Stimulated activated CD4-positive, alpha-beta T cell treated with anti-CD3 and anti-CD28 coated beads, Interleukin-4, amount 100 ng/mL, for 48 hours (primary cell): ENCODE measurements around the gene PODXL.

Experiments used
- DNase-seq, 2 donors: peaks; one replicate each; pipeline ENCODE4 v3.0.0-alpha.2; 2020; ENCODE audit warnings: low read depth in 2 of 2

The PODXL gene

GRCh38 chr7:131564640-131565039 lies 8.2 kb upstream of the PODXL start:
- DNase-seq = no peak

- no peak for DNase-seq
Measured at GRCh38 chr7:131563918-131564317, 7.5 kb upstream of the PODXL start.

DNA sequence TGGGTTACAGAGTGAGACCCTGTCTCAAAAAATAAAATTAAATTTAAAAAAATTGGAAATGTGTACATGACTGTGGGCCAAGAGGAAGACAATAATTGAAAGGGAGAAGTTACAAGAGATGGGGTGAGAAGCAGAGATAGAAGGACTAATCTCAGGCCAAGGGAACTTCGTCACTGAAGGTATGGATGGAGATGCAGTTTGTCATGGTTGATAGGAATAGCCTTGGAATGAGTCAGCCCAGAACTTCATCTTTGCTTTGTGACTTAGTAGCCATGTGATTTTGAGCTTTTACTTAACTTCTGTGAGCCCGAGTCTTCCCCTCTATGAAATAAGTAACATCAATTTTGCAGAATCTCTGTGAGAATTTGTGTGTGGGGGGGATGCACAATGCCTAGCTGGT lies 6.5 kb upstream of the PODXL start:
- no peak for DNase-seq

DNA sequence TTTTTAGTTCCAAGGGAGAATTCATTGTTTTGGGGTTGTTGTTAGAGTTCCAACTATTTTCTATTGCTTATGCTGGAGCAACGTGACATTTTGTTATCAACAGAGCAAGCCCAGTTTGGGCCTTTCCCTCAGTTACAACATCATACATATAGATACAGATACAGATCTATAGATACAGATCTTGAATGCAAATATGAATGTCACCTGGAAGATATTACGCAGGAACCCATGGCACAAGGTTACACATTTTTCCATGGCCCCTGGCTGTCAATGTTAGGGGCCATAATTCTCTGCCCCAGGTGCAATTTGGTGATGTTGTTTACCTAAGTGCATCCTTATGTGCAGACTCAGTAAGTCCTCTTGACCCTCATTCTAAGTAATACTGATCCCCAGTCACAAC lies 3.6 kb upstream of the PODXL start:
- no peak for DNase-seq

GRCh38 chr7:131557652-131558385 lies 1.4 kb upstream of the PODXL start:
- DNase-seq = no peak

- DNase-seq = no peak
Measured at GRCh38 chr7:131556909-131557651, 652 bp upstream of the PODXL start.

- no peak for DNase-seq
Measured at GRCh38 chr7:131555552-131556052, 826 bp downstream of the PODXL start.

DNA sequence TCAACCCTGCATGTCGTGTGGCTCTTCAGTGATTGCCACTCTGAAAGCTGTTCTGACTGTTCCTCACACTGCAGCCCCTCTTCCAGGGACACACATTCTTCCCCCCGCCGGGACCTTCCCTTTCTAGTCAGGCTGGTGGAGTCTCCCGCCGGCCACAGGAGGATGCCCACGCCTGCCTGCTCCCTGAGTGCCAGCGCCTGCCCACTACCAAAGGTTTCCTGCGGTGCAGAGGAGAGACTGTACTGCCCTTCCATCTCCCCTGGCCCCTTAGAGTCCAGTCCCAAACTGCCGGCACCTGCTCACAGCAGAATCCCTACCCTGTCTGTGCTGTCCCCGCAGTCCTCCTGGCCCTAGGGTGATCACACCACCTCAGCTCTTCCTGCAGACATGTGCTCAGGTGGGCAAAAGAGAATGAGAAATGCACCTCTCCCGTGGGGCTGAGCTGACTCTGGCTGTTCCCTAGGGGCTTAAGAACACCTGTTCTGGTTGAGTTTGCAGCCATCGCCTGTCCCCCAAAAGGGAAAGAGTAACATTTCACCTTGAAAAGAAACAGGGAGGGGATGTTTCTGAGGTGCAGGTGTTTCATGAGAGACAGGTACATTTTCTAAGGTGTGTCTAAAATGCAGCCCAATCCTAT lies 1.4 kb downstream of the PODXL start:
- DNase-seq = no peak

- no peak for DNase-seq
Measured at GRCh38 chr7:131553931-131554330, 2.5 kb downstream of the PODXL start.

- no peak for DNase-seq
Measured at GRCh38 chr7:131552053-131552452, 4.4 kb downstream of the PODXL start.

DNA sequence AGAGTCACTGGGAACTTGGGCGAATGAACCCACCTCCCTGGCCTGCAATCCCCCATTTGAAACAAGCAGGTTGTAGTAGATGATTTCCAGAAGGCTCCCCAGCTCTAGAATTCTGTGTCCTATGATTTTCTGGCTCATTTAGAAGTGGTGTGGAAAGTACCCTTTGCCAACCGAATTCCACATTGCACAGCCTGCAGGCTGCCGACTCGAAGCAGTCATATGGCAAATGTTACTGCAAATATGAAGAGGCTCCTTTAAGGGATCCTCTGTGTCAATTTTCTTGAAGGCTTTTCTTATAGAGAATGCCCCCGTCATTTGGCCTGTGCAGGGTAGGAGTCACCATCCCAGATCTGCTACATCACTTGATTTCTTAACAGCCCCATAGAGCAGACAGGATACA lies 5.6 kb downstream of the PODXL start:
- no peak for DNase-seq

DNA sequence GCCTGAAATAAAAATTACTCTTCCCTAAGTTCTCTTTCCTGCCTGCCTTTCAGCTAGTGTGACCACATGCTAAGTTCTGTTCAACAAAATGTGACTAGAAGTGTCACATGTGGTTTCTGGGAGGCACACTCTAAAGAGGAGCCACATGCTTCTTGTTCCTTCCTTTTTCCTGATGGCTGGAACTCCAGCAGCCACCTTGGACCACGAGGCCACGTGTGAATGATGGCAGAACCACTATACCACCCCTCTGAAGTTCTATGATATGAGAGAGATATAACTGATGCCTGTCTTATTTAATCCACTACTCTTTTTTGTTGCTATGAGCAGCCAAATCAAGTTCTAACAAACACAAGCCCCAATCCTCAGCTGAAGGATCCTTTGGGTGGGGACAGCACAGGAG lies 8.1 kb downstream of the PODXL start:
- DNase-seq = no peak

- no peak for DNase-seq
Measured at GRCh38 chr7:131547589-131547988, 8.8 kb downstream of the PODXL start.

- peak; percentile 28 to 46 for DNase-seq
Measured at GRCh38 chr7:131546583-131547141, 9.8 kb downstream of the PODXL start.

DNA sequence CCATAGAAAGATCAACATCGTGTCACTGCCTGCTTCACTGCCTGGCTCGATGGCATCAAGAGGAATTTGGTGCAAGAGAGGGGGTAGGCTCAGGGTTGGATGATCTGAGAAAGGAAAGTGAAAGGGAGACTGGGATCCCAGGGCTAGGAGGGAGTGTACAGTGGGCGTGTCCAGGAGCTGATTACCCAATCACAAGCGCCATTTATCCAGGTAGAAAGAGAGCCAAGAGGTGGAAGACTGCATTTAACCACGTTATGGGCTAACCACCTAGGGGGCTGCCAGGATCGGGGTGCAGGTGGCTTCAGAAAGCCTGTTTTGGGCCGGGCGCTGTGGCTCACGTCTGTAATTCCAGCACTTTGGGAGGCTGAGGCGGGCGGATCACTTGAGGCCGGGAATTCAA lies 10.3 kb downstream of the PODXL start:
- no peak for DNase-seq

DNA sequence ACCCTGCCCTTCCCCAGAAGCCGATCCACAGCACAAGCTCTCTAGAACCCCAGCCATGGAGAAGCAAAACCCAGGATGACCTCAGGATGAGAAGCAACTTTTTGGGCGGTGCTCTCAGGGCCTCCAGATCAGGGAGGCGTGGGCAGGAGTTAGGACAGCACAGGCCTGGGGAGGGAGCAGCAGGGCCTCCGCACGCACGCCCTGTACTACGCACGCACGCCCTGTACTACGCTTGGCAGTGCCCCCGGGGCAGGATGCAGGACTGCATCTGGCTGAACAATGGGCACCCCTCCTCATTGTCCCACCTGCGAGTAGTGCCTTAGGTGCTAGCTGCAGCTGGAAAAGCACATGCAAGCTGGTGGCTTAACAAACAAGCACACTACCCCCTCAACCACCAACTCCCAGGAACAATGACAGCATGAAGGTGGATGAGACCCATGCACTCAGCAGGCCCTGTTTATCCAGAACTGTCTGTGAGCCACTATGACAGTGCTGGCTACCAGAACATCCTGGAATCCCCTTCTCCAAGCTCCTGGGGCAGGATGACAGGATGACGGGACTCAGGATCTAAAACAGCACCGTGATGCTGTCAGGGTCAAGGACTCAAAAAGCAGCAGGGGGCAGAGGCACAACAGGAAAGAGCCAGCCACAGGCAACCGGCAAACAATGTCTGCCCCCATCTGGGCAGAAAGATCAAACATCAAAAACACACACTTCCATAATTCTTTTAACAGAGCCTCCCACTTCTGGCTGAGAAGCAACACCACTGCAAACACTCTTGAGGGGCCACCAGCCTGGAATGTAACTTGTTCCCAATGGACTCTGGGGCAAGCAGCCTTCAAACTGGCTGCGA lies 11.8 kb downstream of the PODXL start:
- no peak for DNase-seq

- DNase-seq = no peak
Measured at GRCh38 chr7:131544021-131544420, 12.4 kb downstream of the PODXL start.

- DNase-seq = no peak
Measured at GRCh38 chr7:131543298-131543697, 13.1 kb downstream of the PODXL start.

DNA sequence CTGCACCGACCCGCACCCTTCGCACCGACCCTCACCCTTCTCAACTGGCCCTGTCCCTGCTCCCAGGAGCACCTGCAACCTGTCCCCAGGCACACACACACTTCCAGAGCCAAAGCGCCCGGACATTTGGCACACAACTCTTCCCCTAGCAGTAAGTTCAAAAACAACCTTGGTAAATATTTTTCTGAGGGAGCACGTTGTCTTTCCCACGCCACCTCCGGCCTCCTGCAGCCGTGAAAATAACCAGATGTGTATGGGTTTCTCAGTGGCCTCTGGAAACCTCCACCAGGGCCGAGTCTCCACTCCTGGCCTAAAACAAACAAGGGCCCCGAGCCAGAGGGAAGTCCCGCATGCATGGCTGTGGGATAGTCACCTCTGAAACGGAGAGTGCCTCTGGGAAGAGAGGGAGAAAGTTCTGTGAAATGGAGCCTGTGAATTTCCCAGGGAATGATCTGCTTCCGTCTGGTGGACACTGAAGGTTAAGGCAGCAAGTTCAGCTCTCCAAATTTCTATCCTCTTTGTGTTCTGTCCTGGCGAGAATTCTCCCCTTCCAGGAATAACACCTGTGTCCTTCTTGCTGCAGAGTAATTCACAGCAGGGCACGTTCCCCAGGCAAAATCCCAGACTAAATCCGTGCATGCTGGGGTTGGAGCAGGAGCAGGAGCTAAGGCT lies 15.8 kb downstream of the PODXL start:
- DNase-seq = no peak

DNA sequence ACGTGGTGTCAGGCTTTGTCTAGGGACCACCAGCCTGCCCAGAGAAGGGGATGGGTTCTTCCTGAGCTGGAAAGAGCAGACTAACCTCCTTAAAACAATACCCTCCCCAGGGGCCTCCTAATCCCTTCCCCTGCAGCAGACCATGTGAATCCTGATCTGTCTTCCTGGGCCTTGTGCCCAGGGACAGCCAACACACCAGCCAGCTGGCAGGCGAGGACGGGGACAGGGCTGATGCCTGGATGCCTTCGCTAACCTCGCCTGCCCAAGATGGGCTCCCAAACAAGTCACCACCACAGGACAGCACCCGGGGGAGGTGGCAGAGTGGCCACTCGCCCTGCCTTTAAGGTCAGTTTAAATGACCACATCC lies 17.6 kb downstream of the PODXL start:
- DNase-seq = no peak
